Chondrocyte (in vitro differentiated cells): ENCODE results near the gene ZDHHC14. TPM values are rescaled to one million over a fixed set of nuclear protein-coding genes. Genes with fewer than 3 reads are reported as not detected.
"Not testable (repeated sequence)": the region's sequence is repeated elsewhere in the genome, so short reads cannot be mapped to it uniquely, and the experiment has no call there.

Experiments
- DNase-seq: peaks from one replicate; pipeline ENCODE4 v3.0.0; 2021; ENCODE audit warnings: mixed read lengths, low spot score
- H3K27ac Mint-ChIP-seq: one replicate; pipeline ENCODE4 v1.8.0; 2021; ENCODE audit warnings: mild to moderate bottlenecking, moderate library complexity, mixed read lengths; ENCODE audit not compliant: unreplicated experiment
- H3K27me3 Mint-ChIP-seq: 2 replicates; pipeline ENCODE4 v1.8.0; 2021; ENCODE audit warnings: low read depth, mixed read lengths
- H3K36me3 Mint-ChIP-seq: 2 replicates; pipeline ENCODE4 v1.8.0; 2021; ENCODE audit warnings: low read depth, mixed read lengths
- H3K4me1 Mint-ChIP-seq: 2 replicates; pipeline ENCODE4 v1.8.0; 2021; ENCODE audit warnings: low read depth, mild to moderate bottlenecking, mixed read lengths
- H3K4me3 Mint-ChIP-seq: one replicate; pipeline ENCODE4 v1.8.0; 2021; ENCODE audit warnings: mild to moderate bottlenecking, moderate library complexity, mixed read lengths; ENCODE audit not compliant: unreplicated experiment
- H3K9me3 Mint-ChIP-seq: 2 replicates; pipeline ENCODE4 v1.8.0; 2021; ENCODE audit warnings: low read depth, mixed read lengths
- total RNA-seq: library from RNA; stranded (reverse); gene quantifications from 3 replicates; pipeline ENCODE4 v1.2.1, GENCODE V29; 2021
- TF ChIP-seq, protein P1 (sequence below): fragments of 200-600 bp; sonication (generic); IDR thresholded peaks from 2 replicates; pipeline ENCODE4 v1.5.0; 2021; ENCODE audit warnings: antibody characterized with exemption, mild to moderate bottlenecking, moderate library complexity

ZDHHC14 gene
- total RNA-seq, 1 donor from 2014 or later = 8.4 TPM

DNA sequence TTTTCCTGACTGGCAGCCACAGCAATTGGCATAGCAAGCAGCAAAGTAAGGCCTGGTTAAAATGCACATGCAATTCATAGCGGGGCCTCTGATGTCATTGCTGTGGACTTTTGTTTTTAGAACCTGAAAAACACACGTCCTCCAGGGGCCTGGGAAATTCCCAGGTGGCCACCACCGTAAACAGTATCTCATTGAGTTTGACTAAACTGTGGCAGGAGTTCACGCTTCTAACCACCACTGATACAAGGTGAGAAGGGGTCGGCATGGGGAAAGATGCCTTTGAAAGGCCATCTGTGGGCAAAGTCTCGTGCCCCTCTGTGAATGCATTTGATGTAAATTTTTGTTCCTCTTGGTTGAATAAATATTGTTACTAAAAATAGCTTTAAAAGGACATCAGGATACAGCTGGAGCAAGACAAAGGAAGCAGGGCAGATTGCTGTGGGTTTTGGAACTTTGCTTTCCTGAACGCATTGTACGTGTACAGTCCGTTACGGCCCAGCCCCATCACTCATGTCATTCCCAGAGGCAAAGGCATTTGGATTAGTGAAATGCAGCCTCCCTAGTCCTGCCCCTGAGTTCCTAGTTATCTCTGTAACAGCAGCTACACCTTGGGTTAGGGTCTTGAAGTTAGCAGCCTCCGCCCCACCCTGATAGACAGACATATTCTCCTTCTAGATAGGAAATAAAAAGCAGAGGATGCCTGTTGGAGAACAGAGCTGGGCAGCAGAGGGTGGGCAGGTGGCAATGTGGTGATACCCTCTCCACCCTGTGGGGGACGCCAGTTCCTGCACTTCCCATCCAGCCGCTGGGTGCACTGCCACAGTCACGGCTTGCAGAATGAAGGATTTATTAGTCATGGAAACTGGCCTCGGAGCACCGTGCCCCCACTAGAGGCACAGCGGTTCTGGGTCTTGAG, 80.3 kb downstream of the ZDHHC14 start:
- H3K4me3 Mint-ChIP-seq = no peak overlapping the region
- DNase-seq = no peak
- TF ChIP-seq, protein P1, sequence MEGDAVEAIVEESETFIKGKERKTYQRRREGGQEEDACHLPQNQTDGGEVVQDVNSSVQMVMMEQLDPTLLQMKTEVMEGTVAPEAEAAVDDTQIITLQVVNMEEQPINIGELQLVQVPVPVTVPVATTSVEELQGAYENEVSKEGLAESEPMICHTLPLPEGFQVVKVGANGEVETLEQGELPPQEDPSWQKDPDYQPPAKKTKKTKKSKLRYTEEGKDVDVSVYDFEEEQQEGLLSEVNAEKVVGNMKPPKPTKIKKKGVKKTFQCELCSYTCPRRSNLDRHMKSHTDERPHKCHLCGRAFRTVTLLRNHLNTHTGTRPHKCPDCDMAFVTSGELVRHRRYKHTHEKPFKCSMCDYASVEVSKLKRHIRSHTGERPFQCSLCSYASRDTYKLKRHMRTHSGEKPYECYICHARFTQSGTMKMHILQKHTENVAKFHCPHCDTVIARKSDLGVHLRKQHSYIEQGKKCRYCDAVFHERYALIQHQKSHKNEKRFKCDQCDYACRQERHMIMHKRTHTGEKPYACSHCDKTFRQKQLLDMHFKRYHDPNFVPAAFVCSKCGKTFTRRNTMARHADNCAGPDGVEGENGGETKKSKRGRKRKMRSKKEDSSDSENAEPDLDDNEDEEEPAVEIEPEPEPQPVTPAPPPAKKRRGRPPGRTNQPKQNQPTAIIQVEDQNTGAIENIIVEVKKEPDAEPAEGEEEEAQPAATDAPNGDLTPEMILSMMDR = peak; percentile 20
- peak overlapping the region; percentile 13 for H3K27ac Mint-ChIP-seq
- H3K4me1 Mint-ChIP-seq = peaks cover 16% of the 10 kb centered on the region
- no peaks in the 10 kb centered on the region for H3K27me3 Mint-ChIP-seq
- no peaks in the 10 kb centered on the region for H3K36me3 Mint-ChIP-seq
- no peaks in the 10 kb centered on the region for H3K9me3 Mint-ChIP-seq

DNA sequence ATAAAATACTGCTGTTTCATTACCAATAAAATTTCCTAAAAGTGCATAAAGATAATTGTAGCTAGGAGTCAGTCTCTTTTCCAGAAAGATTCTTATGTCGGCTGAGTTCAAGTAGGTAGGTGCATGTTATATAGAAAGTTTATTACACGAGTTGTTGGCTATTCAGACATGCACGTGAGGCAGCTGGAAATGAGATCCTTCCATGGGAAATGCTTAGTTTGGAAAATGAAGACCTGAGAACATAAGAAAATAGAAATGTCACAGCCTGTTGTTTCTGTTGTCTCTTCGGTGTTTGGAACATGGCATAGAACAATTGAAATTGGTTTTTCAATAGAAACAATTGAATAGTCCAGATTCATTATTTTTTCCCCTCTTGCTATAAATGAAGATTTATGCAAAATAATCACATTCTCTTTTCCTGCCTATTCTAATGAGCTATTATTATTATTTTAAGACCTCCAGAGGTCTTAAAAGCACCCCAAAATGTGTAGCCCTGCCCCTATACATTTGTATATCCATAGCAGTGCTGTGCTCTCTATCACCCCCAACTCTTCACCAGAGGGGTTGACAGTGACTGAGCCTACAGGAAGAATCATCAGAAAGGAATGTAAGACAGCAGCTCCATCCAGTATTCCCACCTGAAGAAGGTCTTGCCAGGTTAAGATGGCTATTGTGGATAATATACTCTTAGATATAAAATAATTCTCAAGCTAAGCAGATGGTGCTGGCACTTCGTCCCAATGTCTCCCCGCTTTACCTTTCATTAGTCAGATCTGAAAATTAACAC, 82.2 kb downstream of the ZDHHC14 start:
- H3K9me3 Mint-ChIP-seq = no peaks in the 10 kb centered on the region

DNA sequence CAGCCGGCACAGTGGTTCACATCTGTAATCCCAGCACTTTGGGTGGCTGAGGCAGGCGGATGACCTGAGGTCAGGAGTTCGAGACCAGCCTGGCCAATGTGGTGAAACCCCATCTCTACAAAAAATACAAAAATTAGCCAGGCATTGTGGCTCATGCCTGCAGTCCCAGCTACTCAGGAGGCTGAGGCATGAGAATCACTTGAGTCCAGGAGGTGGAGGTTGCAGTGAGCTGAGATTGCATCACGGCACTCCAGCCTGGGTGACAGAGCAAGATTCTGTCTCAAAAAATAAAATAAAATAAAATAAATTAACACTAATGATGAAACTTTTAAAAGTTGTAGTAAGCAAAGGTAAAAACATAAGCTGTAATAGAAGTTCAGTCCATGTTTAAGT, 82.7 kb downstream of the ZDHHC14 start:
- not testable (repeated sequence) for H3K4me3 Mint-ChIP-seq, DNase-seq, H3K27me3 Mint-ChIP-seq, H3K36me3 Mint-ChIP-seq, H3K27ac Mint-ChIP-seq, H3K9me3 Mint-ChIP-seq
- H3K4me1 Mint-ChIP-seq = peaks cover 14% of the 10 kb centered on the region

More for the DNA sequence above, 82.2 kb downstream of the ZDHHC14 start:
- no peak overlapping the region for H3K4me3 Mint-ChIP-seq
- no peak overlapping the region for H3K27ac Mint-ChIP-seq
- H3K4me1 Mint-ChIP-seq = peaks cover 14% of the 10 kb centered on the region
- no peaks in the 10 kb centered on the region for H3K27me3 Mint-ChIP-seq
- TF ChIP-seq, protein P1 = no peak
- no peaks in the 10 kb centered on the region for H3K36me3 Mint-ChIP-seq
- no peak for DNase-seq

DNA sequence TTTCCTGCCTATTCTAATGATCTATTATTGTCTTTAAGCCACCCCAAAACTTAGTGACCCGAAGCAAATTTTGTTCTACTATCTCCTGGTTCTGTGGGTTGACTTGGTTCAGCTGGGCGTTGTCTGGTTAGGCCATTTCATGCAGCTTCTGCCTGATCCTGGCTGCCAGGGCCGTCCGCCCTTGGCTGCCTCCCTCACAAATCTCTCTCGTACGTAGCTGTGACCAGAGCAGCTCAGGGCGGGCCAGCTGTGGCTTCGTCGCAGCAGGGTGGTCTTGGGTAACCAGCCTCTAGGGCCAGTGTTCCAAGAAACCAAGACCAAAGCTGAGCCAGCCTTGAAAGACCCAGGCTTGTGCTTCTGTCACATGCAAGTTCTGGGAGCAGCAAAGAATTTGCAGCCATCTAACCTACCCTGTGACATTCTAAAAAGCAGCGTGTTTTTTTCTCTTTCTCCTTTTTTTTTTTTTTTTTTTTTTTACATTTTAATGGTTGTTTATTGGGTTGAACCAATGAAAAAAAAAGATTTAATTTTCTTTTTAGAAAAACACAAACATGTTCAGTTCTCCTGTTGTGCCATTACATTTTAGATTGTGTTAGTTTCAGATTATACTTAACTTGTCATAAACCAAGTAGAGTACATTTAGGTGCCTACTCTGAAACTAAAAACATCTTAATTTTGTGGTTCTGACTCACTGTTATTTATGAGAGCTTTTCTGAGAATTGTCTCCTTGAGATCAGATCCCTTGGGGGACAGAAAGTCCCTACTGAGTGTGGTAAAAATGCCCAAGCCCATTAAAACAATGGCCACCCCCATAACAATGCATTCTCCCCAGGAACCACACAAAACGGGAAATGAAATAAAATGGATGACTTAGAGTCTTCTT, 83.9 kb downstream of the ZDHHC14 start:
- no peak overlapping the region for H3K4me3 Mint-ChIP-seq
- H3K9me3 Mint-ChIP-seq = no peaks in the 10 kb centered on the region
- DNase-seq = no peak
- H3K36me3 Mint-ChIP-seq = no peaks in the 10 kb centered on the region
- no peak overlapping the region for H3K27ac Mint-ChIP-seq
- TF ChIP-seq, protein P1 = no peak
- peaks cover 11% of the 10 kb centered on the region for H3K4me1 Mint-ChIP-seq
- no peaks in the 10 kb centered on the region for H3K27me3 Mint-ChIP-seq

DNA sequence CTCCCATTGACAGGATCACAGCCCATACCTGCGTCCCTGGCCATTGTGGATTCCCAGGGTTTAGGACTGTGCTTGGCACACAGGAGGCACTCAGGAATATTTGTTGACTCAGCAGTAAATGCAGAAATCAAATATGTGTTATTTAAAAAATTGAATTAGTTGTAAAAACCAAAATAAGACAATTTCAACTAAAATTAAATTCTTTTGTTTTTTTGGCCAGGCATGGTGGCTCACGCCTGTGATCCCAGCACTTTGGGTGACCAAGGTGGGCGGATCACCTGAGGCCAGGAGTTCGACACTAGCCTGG, 85.3 kb downstream of the ZDHHC14 start:
- Mint-ChIP-seq H3K27ac (no peak overlapping the region), H3K4me1 (peaks cover under 1% of the 10 kb centered on the region), H3K36me3 (no peaks in the 10 kb centered on the region), H3K4me3 (no peak overlapping the region), H3K27me3 (no peaks in the 10 kb centered on the region), H3K9me3 (no peaks in the 10 kb centered on the region)
- DNase-seq = no peak
- TF ChIP-seq, protein P1 = no peak

DNA sequence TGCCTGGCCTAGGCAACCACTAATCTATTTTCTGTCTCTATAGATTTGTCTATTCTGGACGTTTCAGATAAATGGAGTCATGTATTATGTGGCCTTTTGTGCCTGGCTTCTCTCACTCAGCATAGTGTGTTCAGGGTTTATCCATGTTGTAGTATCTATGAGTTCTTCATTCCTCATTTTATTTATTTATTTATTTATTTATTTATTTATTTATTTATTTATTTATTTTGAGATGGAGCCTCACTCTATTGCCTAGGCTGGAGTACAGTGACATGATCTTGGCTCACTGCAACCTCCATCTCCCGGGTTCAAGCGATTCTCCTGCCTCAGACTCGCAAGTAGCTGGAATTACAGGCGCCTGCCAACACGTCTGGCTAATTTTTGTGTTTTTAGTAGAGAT, 86.3 kb downstream of the ZDHHC14 start:
- not testable (repeated sequence) for DNase-seq, H3K4me3 Mint-ChIP-seq, H3K4me1 Mint-ChIP-seq

More for the DNA sequence above, 86.3 kb downstream of the ZDHHC14 start:
- not testable (repeated sequence) for H3K27me3 Mint-ChIP-seq, H3K36me3 Mint-ChIP-seq, H3K9me3 Mint-ChIP-seq, H3K27ac Mint-ChIP-seq
